Measurements from ENCODE around the gene HINT3.
"Not testable (repeated sequence)": the region's sequence is repeated elsewhere in the genome, so short reads cannot be mapped to it uniquely, and the experiment has no call there.

Gene HINT3

GRCh38 chr6:125923366-125923877 lies 33.1 kb upstream of the HINT3 start:
- Histone ChIP-seq H3K9ac (ENCODE audit: low read length in 2 of 2) (no peak overlapping the region), H3K4me3 (ENCODE audit: low read length in 2 of 2) (no peak overlapping the region), H3K27ac (ENCODE audit: low read length) (no peak overlapping the region), H3K4me1 (ENCODE audit: control insufficient read depth, insufficient read depth, low read length) (no peaks in the 10 kb centered on the region), H3K27me3 (ENCODE audit: control insufficient read depth in 1 of 2, insufficient read depth in 2 of 2, low read length in 2 of 2) (no peaks in the 10 kb centered on the region), H3K36me3 (ENCODE audit: control insufficient read depth in 2 of 2, insufficient read depth in 2 of 2, low read length in 2 of 2) (peaks cover 26 to 32% of the 10 kb centered on the region in 2 donors), H3K9me3 (ENCODE audit: control insufficient read depth in 2 of 2, low read length in 2 of 2) (no peaks in the 10 kb centered on the region)

GRCh38 chr6:125924169-125924568 lies 32.4 kb upstream of the HINT3 start:
- Histone ChIP-seq H3K36me3 (ENCODE audit: control insufficient read depth in 2 of 2, insufficient read depth in 2 of 2, low read length in 2 of 2) (peaks cover 26 to 32% of the 10 kb centered on the region in 2 donors), H3K9me3 (ENCODE audit: control insufficient read depth in 2 of 2, low read length in 2 of 2) (no peaks in the 10 kb centered on the region), H3K4me3 (ENCODE audit: low read length in 2 of 2) (no peak overlapping the region), H3K27ac (ENCODE audit: low read length) (no peak overlapping the region), H3K4me1 (ENCODE audit: control insufficient read depth, insufficient read depth, low read length) (no peaks in the 10 kb centered on the region), H3K27me3 (ENCODE audit: control insufficient read depth in 1 of 2, insufficient read depth in 2 of 2, low read length in 2 of 2) (no peaks in the 10 kb centered on the region), H3K9ac (ENCODE audit: low read length in 2 of 2) (no peak overlapping the region)

- no peak overlapping the region for H3K27ac ChIP-seq (ENCODE audit: low read length)
- no peaks in the 10 kb centered on the region for H3K27me3 ChIP-seq (ENCODE audit: control insufficient read depth in 1 of 2, insufficient read depth in 2 of 2, low read length in 2 of 2)
- H3K4me3 ChIP-seq (ENCODE audit: low read length in 2 of 2): no peak overlapping the region
- H3K9ac ChIP-seq (ENCODE audit: low read length in 2 of 2): no peak overlapping the region
- H3K9me3 ChIP-seq (ENCODE audit: control insufficient read depth in 2 of 2, low read length in 2 of 2): no peaks in the 10 kb centered on the region
- no peaks in the 10 kb centered on the region for H3K4me1 ChIP-seq (ENCODE audit: control insufficient read depth, insufficient read depth, low read length)
- H3K36me3 ChIP-seq (ENCODE audit: control insufficient read depth in 2 of 2, insufficient read depth in 2 of 2, low read length in 2 of 2): peaks cover 26 to 32% of the 10 kb centered on the region in 2 donors
Measured at GRCh38 chr6:125924697-125925358, 31.7 kb upstream of the HINT3 start.

GRCh38 chr6:125926711-125927110 lies 29.9 kb upstream of the HINT3 start:
- Histone ChIP-seq H3K4me1 (ENCODE audit: control insufficient read depth, insufficient read depth, low read length) (no peaks in the 10 kb centered on the region), H3K27me3 (ENCODE audit: control insufficient read depth in 1 of 2, insufficient read depth in 2 of 2, low read length in 2 of 2) (no peaks in the 10 kb centered on the region), H3K9ac (ENCODE audit: low read length in 2 of 2) (no peak overlapping the region), H3K27ac (ENCODE audit: low read length) (no peak overlapping the region), H3K36me3 (ENCODE audit: control insufficient read depth in 2 of 2, insufficient read depth in 2 of 2, low read length in 2 of 2) (peaks cover 26 to 27% of the 10 kb centered on the region in 2 donors), H3K4me3 (ENCODE audit: low read length in 2 of 2) (no peak overlapping the region), H3K9me3 (ENCODE audit: control insufficient read depth in 2 of 2, low read length in 2 of 2) (no peaks in the 10 kb centered on the region)

GRCh38 chr6:125927761-125928160 lies 28.8 kb upstream of the HINT3 start:
- H3K27ac ChIP-seq (ENCODE audit: low read length): no peak overlapping the region

GRCh38 chr6:125930765-125931418 lies 25.7 kb upstream of the HINT3 start:
- Histone ChIP-seq H3K4me3 (ENCODE audit: low read length in 2 of 2) (no peak overlapping the region), H3K4me1 (ENCODE audit: control insufficient read depth, insufficient read depth, low read length) (no peaks in the 10 kb centered on the region), H3K9ac (ENCODE audit: low read length in 2 of 2) (no peak overlapping the region), H3K27me3 (ENCODE audit: control insufficient read depth in 1 of 2, insufficient read depth in 2 of 2, low read length in 2 of 2) (no peaks in the 10 kb centered on the region), H3K36me3 (ENCODE audit: control insufficient read depth in 2 of 2, insufficient read depth in 2 of 2, low read length in 2 of 2) (peaks cover 4 to 6% of the 10 kb centered on the region in 2 donors), H3K9me3 (ENCODE audit: control insufficient read depth in 2 of 2, low read length in 2 of 2) (no peaks in the 10 kb centered on the region), H3K27ac (ENCODE audit: low read length) (no peak overlapping the region)

More at GRCh38 chr6:125927761-125928160, 28.8 kb upstream of the HINT3 start:
- H3K27me3 ChIP-seq (ENCODE audit: control insufficient read depth in 1 of 2, insufficient read depth in 2 of 2, low read length in 2 of 2): no peaks in the 10 kb centered on the region
- no peak overlapping the region for H3K9ac ChIP-seq (ENCODE audit: low read length in 2 of 2)
- H3K4me1 ChIP-seq (ENCODE audit: control insufficient read depth, insufficient read depth, low read length): no peaks in the 10 kb centered on the region
- no peak overlapping the region for H3K4me3 ChIP-seq (ENCODE audit: low read length in 2 of 2)
- peaks cover 18 to 20% of the 10 kb centered on the region in 2 donors for H3K36me3 ChIP-seq (ENCODE audit: control insufficient read depth in 2 of 2, insufficient read depth in 2 of 2, low read length in 2 of 2)
- H3K9me3 ChIP-seq (ENCODE audit: control insufficient read depth in 2 of 2, low read length in 2 of 2): no peaks in the 10 kb centered on the region

GRCh38 chr6:125931733-125932450 lies 24.7 kb upstream of the HINT3 start:
- Histone ChIP-seq H3K27me3 (ENCODE audit: control insufficient read depth in 1 of 2, insufficient read depth in 2 of 2, low read length in 2 of 2) (no peaks in the 10 kb centered on the region), H3K9me3 (ENCODE audit: control insufficient read depth in 2 of 2, low read length in 2 of 2) (no peaks in the 10 kb centered on the region), H3K36me3 (ENCODE audit: control insufficient read depth in 2 of 2, insufficient read depth in 2 of 2, low read length in 2 of 2) (peaks cover 4 to 6% of the 10 kb centered on the region in 2 donors), H3K4me3 (ENCODE audit: low read length in 2 of 2) (no peak overlapping the region), H3K4me1 (ENCODE audit: control insufficient read depth, insufficient read depth, low read length) (no peaks in the 10 kb centered on the region), H3K27ac (ENCODE audit: low read length) (no peak overlapping the region), H3K9ac (ENCODE audit: low read length in 2 of 2) (no peak overlapping the region)

GRCh38 chr6:125932451-125932795 lies 24.1 kb upstream of the HINT3 start:
- Histone ChIP-seq H3K27ac (ENCODE audit: low read length) (no peak overlapping the region), H3K4me3 (ENCODE audit: low read length in 2 of 2) (no peak overlapping the region), H3K36me3 (ENCODE audit: control insufficient read depth in 2 of 2, insufficient read depth in 2 of 2, low read length in 2 of 2) (peaks cover 4 to 5% of the 10 kb centered on the region in 2 donors), H3K27me3 (ENCODE audit: control insufficient read depth in 1 of 2, insufficient read depth in 2 of 2, low read length in 2 of 2) (no peaks in the 10 kb centered on the region), H3K9ac (ENCODE audit: low read length in 2 of 2) (no peak overlapping the region), H3K4me1 (ENCODE audit: control insufficient read depth, insufficient read depth, low read length) (no peaks in the 10 kb centered on the region), H3K9me3 (ENCODE audit: control insufficient read depth in 2 of 2, low read length in 2 of 2) (no peaks in the 10 kb centered on the region)

GRCh38 chr6:125935520-125935919 lies 21.1 kb upstream of the HINT3 start:
- not testable (repeated sequence) for H3K4me1 ChIP-seq (ENCODE audit: control insufficient read depth, insufficient read depth, low read length); H3K36me3 ChIP-seq (ENCODE audit: control insufficient read depth in 2 of 2, insufficient read depth in 2 of 2, low read length in 2 of 2); H3K27me3 ChIP-seq (ENCODE audit: control insufficient read depth in 1 of 2, insufficient read depth in 2 of 2, low read length in 2 of 2); H3K27ac ChIP-seq (ENCODE audit: low read length); H3K9ac ChIP-seq (ENCODE audit: low read length in 2 of 2); H3K9me3 ChIP-seq (ENCODE audit: control insufficient read depth in 2 of 2, low read length in 2 of 2); H3K4me3 ChIP-seq (ENCODE audit: low read length in 2 of 2)

GRCh38 chr6:125939026-125939425 lies 17.5 kb upstream of the HINT3 start:
- no peaks in the 10 kb centered on the region for H3K9me3 ChIP-seq (ENCODE audit: control insufficient read depth in 2 of 2, low read length in 2 of 2)
- H3K36me3 ChIP-seq (ENCODE audit: control insufficient read depth in 2 of 2, insufficient read depth in 2 of 2, low read length in 2 of 2): no peaks in the 10 kb centered on the region
- H3K4me1 ChIP-seq (ENCODE audit: control insufficient read depth, insufficient read depth, low read length): no peaks in the 10 kb centered on the region
- no peak overlapping the region for H3K27ac ChIP-seq (ENCODE audit: low read length)
- H3K4me3 ChIP-seq (ENCODE audit: low read length in 2 of 2): no peak overlapping the region
- H3K27me3 ChIP-seq (ENCODE audit: control insufficient read depth in 1 of 2, insufficient read depth in 2 of 2, low read length in 2 of 2): no peaks in the 10 kb centered on the region
- H3K9ac ChIP-seq (ENCODE audit: low read length in 2 of 2): no peak overlapping the region
